Trophoblast cell (in vitro differentiated cells and primary cell): Measurements from ENCODE around the gene KDM4B.
A peak's percentile ranks its signal among the peaks of the same experiment; 100 is the strongest.

Experiments
- DNase-seq, 2 donors: peaks; one replicate each; pipeline ENCODE4 v3.0.0-alpha.2; 2016
- H2AFZ ChIP-seq: 2 replicates; pipeline ENCODE4 v1.6.1; 2013; ENCODE audit warnings: low read length, moderate library complexity, mild to moderate bottlenecking; ENCODE audit not compliant: insufficient read depth, poor library complexity
- H2AK5ac ChIP-seq: 2 replicates; pipeline ENCODE4 v1.6.1; 2013; ENCODE audit warnings: mild to moderate bottlenecking, low read length
- H2BK120ac ChIP-seq: 2 replicates; pipeline ENCODE4 v1.6.1; 2013; ENCODE audit warnings: low read length, mild to moderate bottlenecking, moderate library complexity; ENCODE audit not compliant: insufficient read depth, poor library complexity
- H2BK12ac ChIP-seq: 2 replicates; pipeline ENCODE4 v1.6.1; 2013; ENCODE audit warnings: mild to moderate bottlenecking, low read length, moderate library complexity
- H2BK5ac ChIP-seq: 2 replicates; pipeline ENCODE4 v1.6.1; 2013; ENCODE audit warnings: low read length, low read depth, moderate library complexity, mild to moderate bottlenecking; ENCODE audit not compliant: poor library complexity
- H3K14ac ChIP-seq: 2 replicates; pipeline ENCODE4 v1.6.1; 2013; ENCODE audit warnings: mild to moderate bottlenecking, low read length
- H3K18ac ChIP-seq: 2 replicates; pipeline ENCODE4 v1.6.1; 2013; ENCODE audit warnings: mild to moderate bottlenecking, low read length
- H3K23ac ChIP-seq: 2 replicates; pipeline ENCODE4 v1.6.1; 2013; ENCODE audit warnings: low read length
- H3K27ac ChIP-seq: 2 replicates; pipeline ENCODE4 v1.5.1; 2013; ENCODE audit warnings: low read depth, mild to moderate bottlenecking, inconsistent platforms, low read length, moderate library complexity
- H3K27me3 ChIP-seq: 2 replicates; pipeline ENCODE4 v1.6.1; 2013; ENCODE audit warnings: inconsistent platforms, mild to moderate bottlenecking, low read length, moderate library complexity; ENCODE audit not compliant: insufficient read depth
- H3K36me3 ChIP-seq, 2 experiments: 1 replicate in 1 of 2; 2 replicates in 1 of 2; pipeline ENCODE4 v1.6.1; 2013; ENCODE audit warnings: low read length in 2 of 2, mild to moderate bottlenecking in 2 of 2, moderate library complexity in 1 of 2; ENCODE audit not compliant: insufficient read depth in 2 of 2, control insufficient read depth in 1 of 2
- H3K4ac ChIP-seq: 2 replicates; pipeline ENCODE4 v1.6.1; 2013; ENCODE audit warnings: low read depth, mild to moderate bottlenecking, low read length, moderate library complexity
- H3K4me1 ChIP-seq, 2 experiments: 1 replicate in 1 of 2; 2 replicates in 1 of 2; pipeline ENCODE4 v1.6.1; 2013; ENCODE audit warnings: low read length in 2 of 2, mild to moderate bottlenecking in 2 of 2, moderate library complexity in 1 of 2; ENCODE audit not compliant: insufficient read depth in 2 of 2, control insufficient read depth in 1 of 2
- H3K4me2 ChIP-seq: 2 replicates; pipeline ENCODE4 v1.6.1; 2013; ENCODE audit warnings: inconsistent platforms, mild to moderate bottlenecking, low read length, moderate library complexity
- H3K4me3 ChIP-seq: 2 replicates; pipeline ENCODE4 v1.5.1; 2013; ENCODE audit warnings: mild to moderate bottlenecking, low read depth, low read length, inconsistent platforms
- H3K79me1 ChIP-seq: one replicate; pipeline ENCODE4 v1.6.1; 2013; ENCODE audit warnings: low read length
- H3K79me2 ChIP-seq: 2 replicates; pipeline ENCODE4 v1.6.1; 2013; ENCODE audit warnings: low read length, mild to moderate bottlenecking; ENCODE audit not compliant: control insufficient read depth, insufficient read depth, poor library complexity
- H3K9ac ChIP-seq: 2 replicates; pipeline ENCODE4 v1.6.1; 2013; ENCODE audit warnings: mild to moderate bottlenecking, low read length
- H3K9me3 ChIP-seq: 2 replicates; pipeline ENCODE4 v1.6.1; 2013; ENCODE audit warnings: low read depth, mild to moderate bottlenecking, control low read depth, inconsistent platforms, low read length; ENCODE audit not compliant: insufficient read depth
- H4K12ac ChIP-seq: 2 replicates; pipeline ENCODE4 v1.6.1; 2013; ENCODE audit warnings: low read depth, mild to moderate bottlenecking, low read length, moderate library complexity
- H4K8ac ChIP-seq: 2 replicates; pipeline ENCODE4 v1.6.1; 2013; ENCODE audit warnings: low read depth, mild to moderate bottlenecking, low read length, moderate library complexity
- H4K91ac ChIP-seq: one replicate; pipeline ENCODE4 v1.6.1; 2013; ENCODE audit warnings: low read depth, mild to moderate bottlenecking, low read length, moderate library complexity
- WGBS: extraction: QIAGEN DNeasy Blood & Tissue Kit; methylation state at CpG from one replicate; pipeline ENCODE4 v1.1.7; 2013; ENCODE audit warnings: missing lambda C conversion rate; ENCODE audit not compliant: insufficient read length, insufficient coverage; ENCODE audit errors: extremely low coverage; 5-methylcytosine and 5-hydroxymethylcytosine counted together

Gene KDM4B

GRCh38 chr19:5106971-5107370, 138.1 kb downstream of the KDM4B start:
- no peak overlapping the region for H2BK12ac ChIP-seq
- H3K27me3 ChIP-seq = no peaks in the 10 kb centered on the region
- peaks cover 3% of the 10 kb centered on the region for H3K9me3 ChIP-seq
- H3K9ac ChIP-seq = no peak overlapping the region
- H3K4me2 ChIP-seq = no peak overlapping the region
- no peak overlapping the region for H3K23ac ChIP-seq
- no peaks in the 10 kb centered on the region for H3K4me1 ChIP-seq
- no peak overlapping the region for H3K18ac ChIP-seq
- no peak overlapping the region for H3K4me3 ChIP-seq
- no peak overlapping the region for H4K91ac ChIP-seq
- H2BK5ac ChIP-seq = no peak overlapping the region
- H4K8ac ChIP-seq = no peak overlapping the region
- H3K4ac ChIP-seq = no peak overlapping the region
- H3K79me2 ChIP-seq = no peaks in the 10 kb centered on the region
- no peak overlapping the region for H2AK5ac ChIP-seq
- no CpG with 5 or more reads among the region's 19 CpGs for WGBS
- no peak overlapping the region for H4K12ac ChIP-seq
- no peak for DNase-seq
- H3K14ac ChIP-seq = no peak overlapping the region
- H3K36me3 ChIP-seq = peaks cover 73 to 83% of the 10 kb centered on the region in 2 experiments
- no peak overlapping the region for H3K27ac ChIP-seq
- H3K79me1 ChIP-seq = no peaks in the 10 kb centered on the region
- H2BK120ac ChIP-seq = no peak overlapping the region
- H2AFZ ChIP-seq = no peak overlapping the region

DNA sequence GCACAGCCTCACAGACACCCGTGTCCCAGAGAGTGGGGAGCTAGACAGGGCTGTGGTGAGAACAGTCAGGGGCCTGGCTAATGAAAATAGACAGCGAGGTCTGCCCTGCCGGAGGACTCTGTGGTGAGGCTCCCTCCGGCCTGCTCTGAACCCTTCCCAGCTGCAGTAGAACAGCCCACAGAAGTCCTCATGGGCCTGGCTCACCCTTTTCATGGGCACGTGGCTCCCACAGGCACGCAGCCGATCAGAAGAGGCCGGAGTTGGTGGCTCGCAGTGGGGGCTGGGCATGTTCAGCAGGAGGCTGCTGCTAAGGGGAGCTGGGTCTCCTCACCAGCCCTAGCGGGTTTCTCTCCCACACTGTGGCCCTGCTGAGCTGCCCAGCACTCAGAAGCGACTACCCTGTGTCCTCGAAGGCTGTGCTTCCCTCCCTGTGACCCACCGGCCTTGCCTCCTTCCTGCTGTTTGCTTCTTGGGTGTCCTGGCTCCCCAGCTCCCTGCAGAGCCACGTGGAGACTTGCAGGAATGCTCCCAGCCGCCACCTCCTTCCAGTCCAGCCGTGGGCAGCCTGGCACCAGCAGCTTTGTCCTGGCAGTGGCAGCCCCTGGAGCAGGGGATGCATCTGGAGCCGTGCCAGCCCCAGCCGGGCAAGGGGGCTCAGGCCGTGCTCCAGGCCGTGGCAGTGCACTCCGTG, 138.7 kb downstream of the KDM4B start:
- peaks cover 4% of the 10 kb centered on the region in 2 experiments for H3K4me1 ChIP-seq
- no peak overlapping the region for H2BK12ac ChIP-seq
- peaks cover 75 to 83% of the 10 kb centered on the region in 2 experiments for H3K36me3 ChIP-seq
- no peak overlapping the region for H4K8ac ChIP-seq
- H3K79me1 ChIP-seq = no peaks in the 10 kb centered on the region
- peaks cover 3% of the 10 kb centered on the region for H3K9me3 ChIP-seq
- no peaks in the 10 kb centered on the region for H3K79me2 ChIP-seq
- H3K27me3 ChIP-seq = no peaks in the 10 kb centered on the region
- H3K23ac ChIP-seq = no peak overlapping the region
- no peak overlapping the region for H4K91ac ChIP-seq
- H2AK5ac ChIP-seq = no peak overlapping the region
- H3K4me3 ChIP-seq = peak overlapping the region; percentile 19
- H3K4ac ChIP-seq = no peak overlapping the region
- H2BK120ac ChIP-seq = no peak overlapping the region
- DNase-seq = no peak
- no peak overlapping the region for H3K27ac ChIP-seq
- H3K4me2 ChIP-seq = no peak overlapping the region
- no peak overlapping the region for H2BK5ac ChIP-seq
- no CpG with 5 or more reads among the region's 21 CpGs for WGBS
- H4K12ac ChIP-seq = no peak overlapping the region
- no peak overlapping the region for H3K9ac ChIP-seq
- H2AFZ ChIP-seq = no peak overlapping the region
- H3K18ac ChIP-seq = no peak overlapping the region
- no peak overlapping the region for H3K14ac ChIP-seq

DNA sequence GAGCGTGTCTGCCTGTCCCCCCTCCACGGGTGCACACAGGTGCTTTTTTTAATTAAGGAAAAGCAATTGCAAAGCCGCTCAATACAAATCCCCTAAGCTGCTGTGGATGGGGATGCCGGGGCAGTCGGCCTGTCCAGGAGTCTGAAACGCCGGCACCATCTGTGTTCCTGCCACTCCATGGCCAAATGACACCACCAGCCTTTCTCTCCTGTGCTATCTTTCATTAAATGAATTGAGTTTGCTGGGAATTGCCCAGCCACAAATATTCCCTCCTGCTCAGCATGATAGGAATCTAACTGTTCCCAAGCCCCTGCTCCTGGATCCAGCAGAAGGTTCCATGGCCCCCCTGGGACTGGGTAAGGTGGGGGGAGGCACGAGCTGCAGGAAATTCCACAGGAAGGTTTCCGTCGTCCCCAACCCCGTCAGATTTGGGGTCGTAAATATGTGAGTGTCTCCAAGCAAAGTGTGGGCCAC, 139.2 kb downstream of the KDM4B start:
- DNase-seq = no peak
- Histone ChIP-seq H3K9ac (no peak overlapping the region), H3K9me3 (no peaks in the 10 kb centered on the region), H2BK120ac (no peak overlapping the region), H3K27me3 (no peaks in the 10 kb centered on the region), H3K18ac (no peak overlapping the region), H2AK5ac (no peak overlapping the region), H4K91ac (no peak overlapping the region), H3K36me3 (peaks cover 75 to 80% of the 10 kb centered on the region in 2 experiments), H3K79me2 (no peaks in the 10 kb centered on the region), H2BK5ac (no peak overlapping the region), H2AFZ (no peak overlapping the region), H3K23ac (no peak overlapping the region), H4K12ac (no peak overlapping the region), H3K4ac (no peak overlapping the region), H4K8ac (no peak overlapping the region), H3K79me1 (no peaks in the 10 kb centered on the region), H3K4me3 (no peak overlapping the region), H3K4me1 (peaks cover 8 to 9% of the 10 kb centered on the region in 2 experiments), H3K4me2 (no peak overlapping the region), H3K27ac (no peak overlapping the region), H3K14ac (no peak overlapping the region), H2BK12ac (no peak overlapping the region)
- no CpG with 5 or more reads among the region's 12 CpGs for WGBS

DNA sequence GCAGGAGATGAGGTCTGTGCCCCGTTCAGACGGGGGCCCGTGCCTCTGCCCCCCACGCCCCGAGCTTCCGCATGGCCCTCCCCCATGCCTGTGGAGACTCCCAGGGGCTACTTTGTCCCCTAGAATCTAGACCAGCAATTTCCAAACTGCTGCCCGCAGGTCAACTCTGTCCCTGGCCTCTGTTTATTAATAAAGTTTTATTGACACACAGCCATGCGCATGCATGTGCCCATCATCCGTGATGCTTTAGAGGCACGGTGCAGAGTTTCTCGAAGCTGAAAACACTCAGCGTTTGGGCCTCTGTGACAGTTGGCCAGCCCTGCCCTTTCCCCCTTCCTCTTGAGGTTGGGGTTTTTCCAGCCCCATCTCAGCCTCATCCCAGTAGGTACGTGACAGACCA, 140.0 kb downstream of the KDM4B start:
- no peak overlapping the region for H2AK5ac ChIP-seq
- no peaks in the 10 kb centered on the region for H3K9me3 ChIP-seq
- H3K9ac ChIP-seq = no peak overlapping the region
- H3K4ac ChIP-seq = no peak overlapping the region
- no peaks in the 10 kb centered on the region for H3K79me2 ChIP-seq
- peaks cover 9 to 14% of the 10 kb centered on the region in 2 experiments for H3K4me1 ChIP-seq
- no peak overlapping the region for H3K4me3 ChIP-seq
- H2BK12ac ChIP-seq = no peak overlapping the region
- H3K27me3 ChIP-seq = no peaks in the 10 kb centered on the region
- H3K36me3 ChIP-seq = peaks cover 74 to 79% of the 10 kb centered on the region in 2 experiments
- no peaks in the 10 kb centered on the region for H3K79me1 ChIP-seq
- H2AFZ ChIP-seq = no peak overlapping the region
- DNase-seq = no peak
- H3K14ac ChIP-seq = no peak overlapping the region
- H3K23ac ChIP-seq = no peak overlapping the region
- no peak overlapping the region for H3K4me2 ChIP-seq
- H4K91ac ChIP-seq = no peak overlapping the region
- no peak overlapping the region for H4K8ac ChIP-seq
- no peak overlapping the region for H2BK5ac ChIP-seq
- no peak overlapping the region for H3K27ac ChIP-seq
- H3K18ac ChIP-seq = no peak overlapping the region
- no CpG with 5 or more reads among the region's 13 CpGs for WGBS
- H2BK120ac ChIP-seq = no peak overlapping the region
- H4K12ac ChIP-seq = no peak overlapping the region
